ENCODE measurements around the gene CDKAL1.

CDKAL1 gene

GRCh38 chr6:21151530-21151929, 617.3 kb downstream of the CDKAL1 start:
- in situ Hi-C loops (cut with MboI; ENCODE audit: low sequenced_read_pairs) = no loop called here

GRCh38 chr6:21157186-21157929, 623.1 kb downstream of the CDKAL1 start:
- in situ Hi-C loops (cut with MboI; ENCODE audit: low sequenced_read_pairs) = no loop called here

- in situ Hi-C loops (cut with MboI; ENCODE audit: low sequenced_read_pairs) = no loop called here
These were observed 623.9 kb downstream of the CDKAL1 start for GRCh38 chr6:21158149-21158548.

GRCh38 chr6:21158873-21159272, 624.6 kb downstream of the CDKAL1 start:
- in situ Hi-C loops (cut with MboI; ENCODE audit: low sequenced_read_pairs) = no loop called here

- in situ Hi-C loops (cut with MboI; ENCODE audit: low sequenced_read_pairs) = no loop called here
These were observed 625.2 kb downstream of the CDKAL1 start for GRCh38 chr6:21159465-21159864.

- in situ Hi-C loops (cut with MboI; ENCODE audit: low sequenced_read_pairs) = no loop called here
These were observed 627.5 kb downstream of the CDKAL1 start for GRCh38 chr6:21161707-21162106.

GRCh38 chr6:21163110-21163837, 629.0 kb downstream of the CDKAL1 start:
- in situ Hi-C loops (cut with MboI; ENCODE audit: low sequenced_read_pairs) = no loop called here

GRCh38 chr6:21163838-21164180, 629.6 kb downstream of the CDKAL1 start:
- in situ Hi-C loops (cut with MboI; ENCODE audit: low sequenced_read_pairs) = no loop called here

GRCh38 chr6:21164768-21165326, 630.6 kb downstream of the CDKAL1 start:
- in situ Hi-C loops (cut with MboI; ENCODE audit: low sequenced_read_pairs) = no loop called here

GRCh38 chr6:21166754-21167153, 632.5 kb downstream of the CDKAL1 start:
- in situ Hi-C loops (cut with MboI; ENCODE audit: low sequenced_read_pairs) = no loop called here

GRCh38 chr6:21167790-21168189, 633.5 kb downstream of the CDKAL1 start:
- in situ Hi-C loops (cut with MboI; ENCODE audit: low sequenced_read_pairs) = no loop called here

GRCh38 chr6:21171801-21172200, 637.5 kb downstream of the CDKAL1 start:
- in situ Hi-C loops (cut with MboI; ENCODE audit: low sequenced_read_pairs) = no loop called here

GRCh38 chr6:21173031-21173430, 638.8 kb downstream of the CDKAL1 start:
- in situ Hi-C loops (cut with MboI; ENCODE audit: low sequenced_read_pairs) = no loop called here

- in situ Hi-C loops (cut with MboI; ENCODE audit: low sequenced_read_pairs) = no loop called here
These were observed 639.4 kb downstream of the CDKAL1 start for GRCh38 chr6:21173678-21174077.

GRCh38 chr6:21176197-21176596, 641.9 kb downstream of the CDKAL1 start:
- in situ Hi-C loops (cut with MboI; ENCODE audit: low sequenced_read_pairs) = no loop called here

GRCh38 chr6:21180155-21180554, 645.9 kb downstream of the CDKAL1 start:
- in situ Hi-C loops (cut with MboI; ENCODE audit: low sequenced_read_pairs) = no loop called here

- in situ Hi-C loops (cut with MboI; ENCODE audit: low sequenced_read_pairs) = no loop called here
These were observed 646.6 kb downstream of the CDKAL1 start for GRCh38 chr6:21180800-21181337.

- in situ Hi-C loops (cut with MboI; ENCODE audit: low sequenced_read_pairs) = no loop called here
These were observed 647.6 kb downstream of the CDKAL1 start for GRCh38 chr6:21181866-21182265.

- in situ Hi-C loops (cut with MboI; ENCODE audit: low sequenced_read_pairs) = no loop called here
These were observed 648.3 kb downstream of the CDKAL1 start for GRCh38 chr6:21182589-21182988.

GRCh38 chr6:21185861-21186478, 651.7 kb downstream of the CDKAL1 start:
- in situ Hi-C loops (cut with MboI; ENCODE audit: low sequenced_read_pairs) = no loop called here

- in situ Hi-C loops (cut with MboI; ENCODE audit: low sequenced_read_pairs) = no loop called here
These were observed 652.3 kb downstream of the CDKAL1 start for GRCh38 chr6:21186479-21187055.

All from hTERT RPE-1 (cell line).